HK-2 (cell line): ENCODE measurements around the gene URB1.
"Not testable (repeated sequence)": the region's sequence is repeated elsewhere in the genome, so short reads cannot be mapped to it uniquely, and the experiment has no call there.

Experiments
- DNase-seq: peaks from one replicate; pipeline ENCODE4 v3.0.0-alpha.2; 2018; ENCODE audit not compliant: unreplicated experiment

URB1 gene

DNA sequence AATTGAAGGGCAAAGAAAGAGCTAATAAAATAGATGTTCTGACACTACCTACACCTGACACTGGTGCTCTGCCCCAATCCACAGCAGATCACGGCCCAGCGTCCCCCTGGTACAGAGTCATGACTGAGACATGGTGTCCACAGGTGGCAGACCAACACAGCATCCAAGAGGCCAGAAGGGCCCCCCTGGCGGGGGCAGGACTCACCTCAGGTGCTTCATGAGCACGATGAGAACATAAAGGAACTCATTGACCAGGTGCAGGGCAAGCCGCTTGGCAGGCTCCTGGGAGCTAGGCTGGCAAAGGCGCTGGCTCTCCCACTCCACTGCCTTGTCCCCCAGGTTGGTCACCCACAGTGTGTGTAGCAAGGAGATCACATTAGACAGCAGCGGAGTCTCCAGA is 73.8 kb downstream of the URB1 start:
- DNase-seq, result no peak

DNA sequence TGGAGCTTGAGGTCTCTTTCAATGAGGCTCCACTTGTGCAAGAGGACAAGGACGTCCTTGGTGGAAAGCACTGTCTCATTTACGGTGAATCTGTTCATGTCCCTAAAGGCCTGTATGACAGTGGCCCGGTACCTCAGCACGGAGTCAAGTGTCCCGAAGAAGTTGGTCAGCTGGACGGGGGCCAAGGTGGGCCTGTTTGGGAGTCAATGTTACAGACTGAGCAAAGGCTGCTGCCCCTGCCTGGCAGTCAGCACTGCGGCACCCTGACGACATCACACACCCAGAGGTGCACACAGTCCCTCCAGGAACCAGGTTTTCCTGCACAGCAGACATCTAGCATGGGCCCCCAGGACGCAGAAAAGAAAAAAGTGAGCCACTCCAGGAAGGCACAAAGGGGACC is 75.1 kb downstream of the URB1 start:
- no peak for DNase-seq

- no peak for DNase-seq
Measured at GRCh38 chr21:32316361-32317215, 76.2 kb downstream of the URB1 start.

DNA sequence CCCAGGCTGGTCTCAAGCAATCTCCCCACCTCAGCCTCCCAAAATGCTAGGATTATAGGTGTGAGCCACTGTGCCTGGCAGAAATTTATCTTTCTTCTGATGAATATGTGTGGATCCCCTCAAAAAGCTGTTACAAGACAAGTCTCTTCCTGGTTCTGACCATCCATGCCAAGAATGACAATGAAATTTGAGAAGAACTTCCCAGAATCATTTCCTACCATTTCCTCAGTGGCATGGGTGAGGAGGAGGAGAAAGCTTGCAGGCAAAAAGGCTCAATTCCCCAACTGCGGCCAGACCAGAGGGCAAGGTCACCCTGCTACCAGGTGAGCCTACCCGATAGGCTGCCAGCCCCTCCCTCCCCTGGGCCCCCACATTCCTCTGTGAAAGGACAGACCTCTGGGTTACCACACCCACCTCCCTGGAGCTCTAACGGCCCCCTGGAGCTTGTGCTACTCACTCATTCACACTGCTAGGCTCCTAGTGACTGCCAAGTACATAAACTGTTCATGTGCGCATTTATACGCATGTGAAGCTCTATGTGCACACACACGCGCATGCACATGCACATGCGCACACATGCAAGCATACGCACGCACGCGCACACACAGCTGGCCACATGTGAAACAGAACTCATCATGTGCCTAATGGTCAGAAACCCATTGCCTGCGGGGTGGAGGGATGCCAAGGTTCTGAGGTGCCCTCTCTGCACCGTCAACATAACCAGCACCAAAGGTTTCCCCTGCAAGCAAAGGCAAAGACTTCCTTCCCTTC is 77.1 kb downstream of the URB1 start:
- no peak for DNase-seq

DNA sequence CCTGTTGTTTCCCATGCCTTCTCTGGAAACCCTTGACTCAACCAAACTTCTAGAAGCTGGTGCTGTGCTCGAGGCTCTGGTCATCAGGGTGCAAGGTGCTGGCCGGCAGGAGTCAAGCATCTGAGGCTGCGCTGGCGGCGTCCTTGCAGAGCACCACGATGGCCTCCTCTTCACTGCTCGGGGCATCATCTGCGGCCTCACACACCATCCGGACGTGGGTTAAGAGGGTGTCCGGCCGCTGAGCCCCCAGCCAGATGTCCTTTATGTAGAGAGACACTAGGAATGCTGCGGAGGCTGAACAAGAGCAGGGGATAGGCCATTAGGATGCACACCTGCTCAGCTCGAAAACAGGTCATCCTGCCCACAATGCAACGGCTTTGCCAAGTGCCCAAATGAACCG is 78.0 kb downstream of the URB1 start:
- DNase-seq, result no peak

DNA sequence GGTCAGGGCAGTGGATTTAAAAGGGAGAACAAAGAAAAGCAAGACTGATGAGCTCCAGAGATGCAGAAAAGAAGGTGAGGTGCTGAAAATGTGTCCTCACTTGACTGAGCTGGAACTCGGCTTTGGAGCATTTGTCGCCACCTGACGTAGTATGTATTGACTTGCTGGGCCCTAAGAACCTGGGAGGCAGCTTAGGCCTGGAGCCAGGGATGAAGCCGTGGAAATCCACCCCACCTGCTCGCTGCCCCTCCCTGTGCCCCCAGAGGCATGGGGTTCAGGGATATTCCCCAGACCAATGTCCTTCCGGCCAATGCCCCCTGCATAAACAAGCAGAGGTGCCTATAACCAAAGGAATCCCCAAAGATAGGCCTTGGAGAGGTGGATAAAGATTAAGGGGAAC is 79.8 kb downstream of the URB1 start:
- DNase-seq, result no peak

DNA sequence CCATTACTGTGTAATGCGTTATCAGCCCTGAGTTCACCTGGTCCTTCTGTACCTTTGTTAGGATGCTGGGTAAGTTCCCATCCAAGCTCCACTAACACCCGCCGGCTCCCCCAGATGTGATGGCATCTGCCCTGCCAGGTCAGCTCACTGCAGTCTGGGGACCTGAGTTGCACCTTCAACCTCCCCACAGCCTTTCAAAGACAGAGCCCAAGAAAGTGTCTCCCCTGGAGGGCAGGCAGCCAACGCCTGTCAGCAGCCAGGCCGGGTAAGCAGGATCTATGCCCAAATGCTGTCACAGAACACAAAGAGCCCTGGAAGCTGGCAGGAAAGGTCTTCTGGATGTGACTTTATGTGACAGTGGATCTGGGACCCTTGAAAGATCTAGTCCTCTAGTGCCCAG is 80.5 kb downstream of the URB1 start:
- DNase-seq, result no peak

GRCh38 chr21:32311621-32312020 is 81.2 kb downstream of the URB1 start:
- no peak for DNase-seq

DNA sequence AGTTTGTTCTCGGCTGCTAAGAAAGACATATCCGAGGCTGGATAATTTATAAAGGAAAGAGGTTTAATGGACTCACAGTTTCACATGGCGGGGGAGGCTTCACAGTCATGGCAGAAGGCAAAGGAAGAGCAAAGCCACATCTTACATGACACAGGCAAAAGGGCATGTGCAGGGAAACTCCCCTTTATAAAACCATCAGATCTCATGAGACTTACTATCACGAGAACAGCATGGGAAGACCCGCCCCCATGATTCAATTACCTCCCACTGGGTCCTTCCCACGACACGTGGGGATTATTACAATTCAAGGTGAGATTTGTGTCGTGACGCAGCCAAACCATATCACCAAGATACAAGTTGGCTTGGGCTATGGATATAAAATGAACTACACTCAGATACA is 81.8 kb downstream of the URB1 start:
- DNase-seq, result not testable (repeated sequence)

GRCh38 chr21:32309906-32310460 is 82.8 kb downstream of the URB1 start:
- DNase-seq, result no peak

- DNase-seq, result no peak
Measured at GRCh38 chr21:32308696-32309095, 84.1 kb downstream of the URB1 start.

- DNase-seq, result no peak
Measured at GRCh38 chr21:32307706-32308105, 85.1 kb downstream of the URB1 start.

- DNase-seq, result no peak
Measured at GRCh38 chr21:32306021-32306780, 86.6 kb downstream of the URB1 start.

DNA sequence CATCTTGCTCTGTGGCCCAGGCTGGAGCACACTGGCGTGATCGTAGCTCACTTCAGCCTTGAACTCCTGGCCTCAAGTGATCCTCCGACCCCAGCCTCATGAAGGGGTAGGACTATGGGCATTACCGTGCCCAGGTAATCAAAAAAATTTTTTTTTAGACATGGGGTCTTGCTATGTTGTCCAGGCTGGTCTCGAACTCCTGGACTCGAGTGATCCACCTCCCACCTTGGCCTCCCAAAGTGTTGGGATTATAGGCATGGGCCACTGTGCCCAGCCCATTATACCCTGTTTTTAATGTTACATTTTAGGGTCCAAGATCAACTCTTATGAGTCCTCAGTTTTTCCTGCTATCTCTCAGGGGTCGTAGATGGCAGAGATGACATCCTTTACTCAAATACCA is 87.8 kb downstream of the URB1 start:
- DNase-seq, result no peak

DNA sequence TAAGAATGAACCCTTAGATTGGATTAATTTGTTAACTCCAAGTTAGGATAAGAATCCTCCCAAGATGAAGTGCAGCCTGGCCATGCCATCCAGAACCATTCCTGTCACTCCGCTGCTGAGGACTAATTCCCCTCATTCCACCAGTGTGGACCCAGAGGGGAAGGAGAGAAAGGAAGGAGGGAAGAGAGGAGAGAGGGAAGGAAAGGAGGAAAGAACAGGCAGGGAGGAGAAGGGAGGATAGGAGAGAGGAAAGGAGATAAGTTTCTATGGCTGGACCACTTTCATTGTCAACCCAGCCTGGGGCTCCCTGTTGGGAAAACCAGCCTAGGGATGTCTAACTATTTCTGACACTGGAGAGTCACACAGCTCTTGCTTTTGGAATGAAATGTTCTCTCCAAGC is 89.4 kb downstream of the URB1 start:
- no peak for DNase-seq

DNA sequence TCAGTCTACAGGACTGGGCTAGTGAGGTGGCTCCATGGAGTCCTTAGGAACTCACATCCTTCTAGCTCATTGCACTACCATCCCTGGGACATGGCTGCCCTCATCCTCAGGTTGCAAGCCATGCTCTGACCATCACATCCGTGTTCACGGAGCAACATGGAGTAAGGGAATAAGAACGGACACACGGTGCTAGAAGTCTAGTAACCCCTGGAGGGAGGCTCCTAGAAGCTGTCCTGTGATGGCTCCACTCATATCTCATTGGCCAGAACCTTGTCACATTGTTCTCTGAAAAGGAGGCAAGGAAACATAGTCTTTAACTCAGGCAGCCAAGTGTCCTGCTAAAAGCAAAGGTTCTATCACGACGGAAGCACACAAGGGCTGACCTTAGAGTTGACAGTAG is 90.3 kb downstream of the URB1 start:
- DNase-seq, result no peak

- no peak for DNase-seq
Measured at GRCh38 chr21:32301596-32301995, 91.2 kb downstream of the URB1 start.

DNA sequence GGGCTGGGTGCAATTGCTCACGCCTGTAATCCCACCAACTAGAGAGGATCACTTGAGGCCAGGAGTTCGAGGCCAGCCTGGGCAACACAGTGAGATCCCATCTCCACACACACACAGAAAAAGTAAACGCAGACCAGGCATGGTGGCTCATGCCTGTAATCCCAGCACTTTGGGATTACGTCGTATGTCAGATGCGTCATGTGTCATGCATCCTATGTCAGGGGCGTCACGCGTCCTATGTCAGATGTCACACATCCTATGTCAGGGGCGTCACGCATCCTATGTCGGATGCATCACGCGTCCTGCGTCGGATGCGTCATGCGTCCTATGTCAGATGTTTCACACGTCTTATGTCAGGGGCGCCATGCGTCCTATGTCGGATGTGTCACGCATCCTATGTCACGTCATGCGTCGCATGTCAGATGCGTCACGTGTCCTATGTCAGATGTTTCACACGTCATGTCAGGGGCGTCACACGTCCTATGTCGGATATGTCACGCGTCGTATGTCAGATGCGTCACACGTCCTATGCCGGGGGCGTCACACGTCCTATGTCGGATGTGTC is 92.6 kb downstream of the URB1 start:
- no peak for DNase-seq

DNA sequence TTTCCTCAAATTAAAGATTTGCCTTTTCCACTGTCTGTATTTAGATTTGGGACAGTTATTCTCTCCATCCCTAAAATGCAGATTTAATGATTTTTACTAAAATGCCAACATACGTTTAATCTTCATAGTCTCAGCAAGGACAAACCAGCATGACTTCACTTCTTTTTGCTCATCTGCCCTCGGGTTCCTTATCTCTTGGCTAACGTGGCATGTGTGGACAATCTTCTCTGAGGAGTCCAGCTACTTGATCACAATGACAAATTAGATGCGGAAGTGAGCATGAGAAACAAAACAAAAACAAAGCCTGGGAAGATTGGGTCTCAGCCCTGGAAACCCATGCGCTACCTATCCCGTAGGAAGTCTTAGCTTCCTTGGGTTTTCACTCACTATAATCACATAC is 93.1 kb downstream of the URB1 start:
- no peak for DNase-seq

GRCh38 chr21:32298658-32299081 is 94.1 kb downstream of the URB1 start, which contains the start of gene MRAP:
TSS of gene MRAP (plus strand) at chr21:32298855. CDS start at chr21:32298972, 117 bp downstream.
- DNase-seq, result no peak

DNA sequence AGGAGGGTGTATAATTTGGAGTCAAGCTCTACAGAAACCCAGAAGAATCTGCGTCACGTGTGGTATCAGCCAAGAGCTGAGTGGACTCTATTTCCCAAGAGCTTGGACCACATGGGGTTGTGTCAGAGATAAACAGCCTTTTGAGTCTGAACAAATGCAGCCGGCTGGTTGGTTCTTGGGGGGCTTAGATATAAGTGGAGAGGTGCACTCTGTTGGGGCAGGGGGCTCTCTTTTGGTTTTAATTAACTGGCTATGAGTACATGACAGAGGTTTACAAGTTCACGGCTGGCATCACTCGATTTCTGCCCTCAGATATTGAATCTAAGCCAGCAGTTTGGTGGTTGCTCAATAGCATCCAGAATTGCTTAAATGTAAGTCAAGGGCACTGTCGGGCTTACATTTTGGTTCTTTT is 94.7 kb downstream of the URB1 start:
- no peak for DNase-seq

DNA sequence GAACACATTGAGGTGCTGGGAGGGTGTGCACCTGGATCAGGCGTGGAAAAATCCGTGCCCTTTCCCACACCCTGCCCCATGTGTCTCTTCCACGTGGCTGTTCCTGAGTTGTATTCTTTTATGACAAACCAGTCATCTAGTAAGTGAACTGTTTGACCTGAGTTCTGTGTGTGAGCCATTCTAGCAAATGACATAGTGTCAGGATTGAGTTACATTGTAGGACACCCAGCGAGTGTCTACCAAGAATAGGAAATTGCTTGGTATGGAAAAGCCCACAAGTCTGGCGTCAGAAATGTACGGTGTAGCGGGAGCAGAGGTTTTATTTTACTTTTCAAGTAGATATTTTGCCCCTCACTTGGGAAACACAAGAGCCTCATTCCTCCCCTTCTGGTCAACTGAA is 95.4 kb downstream of the URB1 start:
- no peak for DNase-seq
